Measurements from ENCODE around the gene KDM4C.

DNA sequence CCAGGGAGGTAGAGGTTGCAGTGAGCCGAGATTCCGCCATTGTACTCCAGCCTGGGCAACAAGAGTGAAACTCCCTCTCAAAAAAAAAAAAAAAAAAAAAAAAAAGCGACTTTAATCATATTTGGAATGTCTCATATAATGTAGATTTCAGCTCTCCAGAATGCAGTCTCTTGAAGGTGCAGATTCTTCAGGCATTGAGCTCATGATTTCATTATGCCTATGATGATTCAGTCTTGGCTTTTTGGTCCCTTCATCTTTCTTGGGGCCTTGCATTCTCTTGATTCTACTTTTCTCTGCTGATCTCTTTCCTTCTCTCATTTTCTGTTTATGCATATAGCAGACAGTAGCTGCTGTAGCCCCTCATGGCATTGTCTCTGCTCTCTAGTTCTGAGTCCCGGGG, 22.9 kb downstream of the KDM4C start:
- no peak for TF ChIP-seq EZH2 (IDR thresholded peaks at IDR 0.05)
- TF ChIP-seq, protein P1, sequence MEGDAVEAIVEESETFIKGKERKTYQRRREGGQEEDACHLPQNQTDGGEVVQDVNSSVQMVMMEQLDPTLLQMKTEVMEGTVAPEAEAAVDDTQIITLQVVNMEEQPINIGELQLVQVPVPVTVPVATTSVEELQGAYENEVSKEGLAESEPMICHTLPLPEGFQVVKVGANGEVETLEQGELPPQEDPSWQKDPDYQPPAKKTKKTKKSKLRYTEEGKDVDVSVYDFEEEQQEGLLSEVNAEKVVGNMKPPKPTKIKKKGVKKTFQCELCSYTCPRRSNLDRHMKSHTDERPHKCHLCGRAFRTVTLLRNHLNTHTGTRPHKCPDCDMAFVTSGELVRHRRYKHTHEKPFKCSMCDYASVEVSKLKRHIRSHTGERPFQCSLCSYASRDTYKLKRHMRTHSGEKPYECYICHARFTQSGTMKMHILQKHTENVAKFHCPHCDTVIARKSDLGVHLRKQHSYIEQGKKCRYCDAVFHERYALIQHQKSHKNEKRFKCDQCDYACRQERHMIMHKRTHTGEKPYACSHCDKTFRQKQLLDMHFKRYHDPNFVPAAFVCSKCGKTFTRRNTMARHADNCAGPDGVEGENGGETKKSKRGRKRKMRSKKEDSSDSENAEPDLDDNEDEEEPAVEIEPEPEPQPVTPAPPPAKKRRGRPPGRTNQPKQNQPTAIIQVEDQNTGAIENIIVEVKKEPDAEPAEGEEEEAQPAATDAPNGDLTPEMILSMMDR (IDR thresholded peaks at IDR 0.05): no peak

All from neural progenitor cell (in vitro differentiated cells).